M059J (cell line): Measurements from ENCODE around the gene WDR6. TPM values are rescaled to one million over a fixed set of nuclear protein-coding genes. Genes with fewer than 3 reads are reported as not detected.
"Not testable (repeated sequence)": the region's sequence is repeated elsewhere in the genome, so short reads cannot be mapped to it uniquely, and the experiment has no call there.

ENCODE experiments used
- DNase-seq: peaks from one replicate; pipeline ENCODE4 v3.0.0-alpha.2; 2012; ENCODE audit warnings: low read depth
- total RNA-seq: library from RNA; depleted of rRNA; stranded (reverse); fragments of >200 nt; shearing (Covaris generic); gene quantifications from 2 replicates; pipeline ENCODE4 v1.2.3, GENCODE V29; 2014

Gene WDR6
- total RNA-seq, 1 experiment from 2014 or later = 39.0 TPM

GRCh38 chr3:48991851-48992545 lies 15.2 kb upstream of the WDR6 start:
- no peak for DNase-seq

GRCh38 chr3:48993834-48994233 lies 13.4 kb upstream of the WDR6 start:
- no peak for DNase-seq

- DNase-seq = no peak
Measured at GRCh38 chr3:48996640-48997039, 10.6 kb upstream of the WDR6 start.

GRCh38 chr3:48997102-48997635 lies 10.0 kb upstream of the WDR6 start:
- no peak for DNase-seq

- no peak for DNase-seq
Measured at GRCh38 chr3:48997714-48998637, 9.2 kb upstream of the WDR6 start.

- no peak for DNase-seq
Measured at GRCh38 chr3:48999085-48999858, 7.9 kb upstream of the WDR6 start.

GRCh38 chr3:49001155-49001554 lies 6.0 kb upstream of the WDR6 start:
- DNase-seq = no peak

- DNase-seq = no peak
Measured at GRCh38 chr3:49004352-49005302, 2.6 kb upstream of the WDR6 start.

GRCh38 chr3:49005303-49005680 lies 1.9 kb upstream of the WDR6 start:
- DNase-seq = no peak

- DNase-seq = no peak
Measured at GRCh38 chr3:49005998-49006397, 1.2 kb upstream of the WDR6 start.

- DNase-seq = no peak
Measured at GRCh38 chr3:49006408-49007067, 653 bp upstream of the WDR6 start.

- DNase-seq = peak; percentile 72
Measured at GRCh38 chr3:49007771-49008528, 759 bp downstream of the WDR6 start.

GRCh38 chr3:49008627-49009026 lies 1.4 kb downstream of the WDR6 start:
- DNase-seq = not testable (repeated sequence)

GRCh38 chr3:49009396-49009795 lies 2.2 kb downstream of the WDR6 start:
- DNase-seq = no peak

- no peak for DNase-seq
Measured at GRCh38 chr3:49012441-49013017, 5.3 kb downstream of the WDR6 start.

GRCh38 chr3:49013113-49013737 lies 6.0 kb downstream of the WDR6 start:
- no peak for DNase-seq

GRCh38 chr3:49013738-49014660 lies 6.8 kb downstream of the WDR6 start:
- peak; percentile 38 for DNase-seq

- no peak for DNase-seq
Measured at GRCh38 chr3:49015072-49015471, 7.9 kb downstream of the WDR6 start.
